HG03558 (cell line): ENCODE data around the gene ST3GAL3.

Source experiments
- ATAC-seq: cut with Tn5 transposase; IDR thresholded peaks from one replicate; pipeline ENCODE4 v1.9.1; 2021; ENCODE audit warnings: moderate number of reproducible peaks; ENCODE audit not compliant: unreplicated experiment; ENCODE audit errors: extremely low read depth

Gene ST3GAL3

GRCh38 chr1:43842175-43842498 lies 134.8 kb downstream of the ST3GAL3 start:
- no peak for ATAC-seq

- no peak for ATAC-seq
Measured at GRCh38 chr1:43843684-43844083, 136.3 kb downstream of the ST3GAL3 start.

GRCh38 chr1:43844114-43844513 lies 136.8 kb downstream of the ST3GAL3 start:
- ATAC-seq = no peak

- no peak for ATAC-seq
Measured at GRCh38 chr1:43847290-43847689, 140.0 kb downstream of the ST3GAL3 start.

GRCh38 chr1:43847882-43848281 lies 140.5 kb downstream of the ST3GAL3 start:
- no peak for ATAC-seq

- no peak for ATAC-seq
Measured at GRCh38 chr1:43849670-43850069, 142.3 kb downstream of the ST3GAL3 start.

GRCh38 chr1:43850591-43851233 lies 143.4 kb downstream of the ST3GAL3 start:
- ATAC-seq = no peak

- no peak for ATAC-seq
Measured at GRCh38 chr1:43851561-43852338, 144.4 kb downstream of the ST3GAL3 start.

- no peak for ATAC-seq
Measured at GRCh38 chr1:43853161-43853921, 146.0 kb downstream of the ST3GAL3 start.

- no peak for ATAC-seq
Measured at GRCh38 chr1:43854473-43854872, 147.1 kb downstream of the ST3GAL3 start.

GRCh38 chr1:43856188-43856587 lies 148.9 kb downstream of the ST3GAL3 start:
- no peak for ATAC-seq

GRCh38 chr1:43857163-43857562 lies 149.8 kb downstream of the ST3GAL3 start:
- no peak for ATAC-seq

- ATAC-seq = no peak
Measured at GRCh38 chr1:43858324-43858723, 151.0 kb downstream of the ST3GAL3 start.

GRCh38 chr1:43861337-43861736 lies 154.0 kb downstream of the ST3GAL3 start:
- no peak for ATAC-seq

GRCh38 chr1:43861988-43862735 lies 154.8 kb downstream of the ST3GAL3 start:
- ATAC-seq = no peak

GRCh38 chr1:43864111-43865045 lies 157.0 kb downstream of the ST3GAL3 start:
- no peak for ATAC-seq

- no peak for ATAC-seq
Measured at GRCh38 chr1:43866201-43866600, 158.9 kb downstream of the ST3GAL3 start.

- ATAC-seq = no peak
Measured at GRCh38 chr1:43867976-43868740, 160.8 kb downstream of the ST3GAL3 start.

GRCh38 chr1:43868741-43869067 lies 161.4 kb downstream of the ST3GAL3 start:
- no peak for ATAC-seq
